GM19351 (cell line): ENCODE measurements around the gene NEK1.

Source experiments
- ATAC-seq: cut with Tn5 transposase; IDR thresholded peaks from one replicate; pipeline ENCODE4 v1.9.1; 2021; ENCODE audit warnings: mild to moderate bottlenecking, moderate library complexity; ENCODE audit not compliant: unreplicated experiment

The NEK1 gene

GRCh38 chr4:169383724-169384123, 228.7 kb downstream of the NEK1 start:
- ATAC-seq: no peak

- ATAC-seq: no peak
These were observed 232.7 kb downstream of the NEK1 start for GRCh38 chr4:169379688-169380087.

- no peak for ATAC-seq
These were observed 235.0 kb downstream of the NEK1 start for GRCh38 chr4:169377367-169377766.

- no peak for ATAC-seq
These were observed 236.0 kb downstream of the NEK1 start for GRCh38 chr4:169376421-169376820.

- no peak for ATAC-seq
These were observed 239.6 kb downstream of the NEK1 start for GRCh38 chr4:169372791-169373190.

GRCh38 chr4:169369634-169370033, 242.7 kb downstream of the NEK1 start:
- ATAC-seq: no peak

GRCh38 chr4:169367826-169368225, 244.6 kb downstream of the NEK1 start:
- ATAC-seq: no peak

GRCh38 chr4:169366821-169367220, 245.6 kb downstream of the NEK1 start:
- no peak for ATAC-seq

GRCh38 chr4:169362607-169363006, 249.8 kb downstream of the NEK1 start:
- no peak for ATAC-seq

GRCh38 chr4:169361756-169362155, 250.6 kb downstream of the NEK1 start:
- no peak for ATAC-seq

GRCh38 chr4:169359961-169360360, 252.4 kb downstream of the NEK1 start:
- ATAC-seq: no peak

GRCh38 chr4:169352360-169352759, 260.0 kb downstream of the NEK1 start:
- ATAC-seq: no peak

GRCh38 chr4:169351872-169352271, 260.5 kb downstream of the NEK1 start:
- no peak for ATAC-seq

GRCh38 chr4:169348541-169348940, 263.8 kb downstream of the NEK1 start:
- no peak for ATAC-seq

GRCh38 chr4:169346840-169347239, 265.5 kb downstream of the NEK1 start:
- ATAC-seq: no peak

GRCh38 chr4:169345316-169345721, 267.1 kb downstream of the NEK1 start:
- ATAC-seq: no peak
